Mesendoderm (in vitro differentiated cells): Measurements from ENCODE around the gene KIDINS220.

Source experiments
- DNase-seq: peaks from one replicate; pipeline ENCODE4 v3.0.0; 2013
- H2AK5ac ChIP-seq: 2 replicates; pipeline ENCODE4 v1.6.1; 2013; ENCODE audit warnings: low read length, inconsistent platforms
- H2BK120ac ChIP-seq: 2 replicates; pipeline ENCODE4 v1.6.1; 2013; ENCODE audit warnings: low read depth, mild to moderate bottlenecking, low read length, moderate library complexity, mixed read lengths
- H2BK15ac ChIP-seq: replicated peaks from 2 replicates; pipeline ENCODE4 v1.6.1; 2013; ENCODE audit warnings: low read depth, mild to moderate bottlenecking, moderate library complexity
- H2BK5ac ChIP-seq: 2 replicates; pipeline ENCODE4 v1.6.1; 2013; ENCODE audit warnings: low read length, inconsistent platforms
- H3K18ac ChIP-seq: 2 replicates; pipeline ENCODE4 v1.6.1; 2013; ENCODE audit warnings: mild to moderate bottlenecking, low read length, mixed read lengths
- H3K23ac ChIP-seq: one replicate; pipeline ENCODE4 v1.6.1; 2013; ENCODE audit warnings: low read length
- H3K27ac ChIP-seq: 2 replicates; pipeline ENCODE4 v1.5.1; 2013; ENCODE audit warnings: low read depth, mild to moderate bottlenecking, inconsistent platforms, low read length, moderate library complexity
- H3K27me3 ChIP-seq: 2 replicates; pipeline ENCODE4 v1.6.1; 2013; ENCODE audit warnings: low read length, control low read depth, mild to moderate bottlenecking, inconsistent platforms; ENCODE audit not compliant: insufficient read depth, poor library complexity
- H3K36me3 ChIP-seq: 2 replicates; pipeline ENCODE4 v1.6.1; 2013; ENCODE audit warnings: low read length, inconsistent platforms; ENCODE audit not compliant: control insufficient read depth, insufficient read depth
- H3K4ac ChIP-seq: one replicate; pipeline ENCODE4 v1.6.1; 2013; ENCODE audit warnings: low read depth, mild to moderate bottlenecking, low read length, moderate library complexity
- H3K4me1 ChIP-seq: 2 replicates; pipeline ENCODE4 v1.6.1; 2013; ENCODE audit warnings: low read depth, low read length, inconsistent platforms; ENCODE audit not compliant: control insufficient read depth
- H3K4me2 ChIP-seq: 2 replicates; pipeline ENCODE4 v1.6.1; 2013; ENCODE audit warnings: low read length
- H3K4me3 ChIP-seq: 2 replicates; pipeline ENCODE4 v1.5.1; 2013; ENCODE audit warnings: mild to moderate bottlenecking, low read length
- H3K56ac ChIP-seq: one replicate; pipeline ENCODE4 v1.6.1; 2013; ENCODE audit warnings: low read length
- H3K79me1 ChIP-seq: 2 replicates; pipeline ENCODE4 v1.6.1; 2013; ENCODE audit warnings: low read length, inconsistent platforms
- H3K79me2 ChIP-seq: 2 replicates; pipeline ENCODE4 v1.6.1; 2013; ENCODE audit warnings: mild to moderate bottlenecking, low read length; ENCODE audit not compliant: control insufficient read depth, insufficient read depth
- H3K9ac ChIP-seq: 2 replicates; pipeline ENCODE4 v1.6.1; 2013; ENCODE audit warnings: low read length, inconsistent platforms
- H4K5ac ChIP-seq: one replicate; pipeline ENCODE4 v1.6.1; 2013; ENCODE audit warnings: low read length
- H4K8ac ChIP-seq: one replicate; pipeline ENCODE4 v1.6.1; 2013; ENCODE audit warnings: low read depth, mild to moderate bottlenecking, control low read depth, low read length, moderate library complexity
- WGBS: extraction: QIAGEN DNeasy Blood & Tissue Kit; methylation state at CpG from one replicate; pipeline ENCODE4 v1.1.7; 2013; ENCODE audit warnings: low lambda C conversion rate, missing lambda C conversion rate; ENCODE audit not compliant: insufficient coverage; ENCODE audit errors: extremely low coverage; 5-methylcytosine and 5-hydroxymethylcytosine counted together

The KIDINS220 gene

DNA sequence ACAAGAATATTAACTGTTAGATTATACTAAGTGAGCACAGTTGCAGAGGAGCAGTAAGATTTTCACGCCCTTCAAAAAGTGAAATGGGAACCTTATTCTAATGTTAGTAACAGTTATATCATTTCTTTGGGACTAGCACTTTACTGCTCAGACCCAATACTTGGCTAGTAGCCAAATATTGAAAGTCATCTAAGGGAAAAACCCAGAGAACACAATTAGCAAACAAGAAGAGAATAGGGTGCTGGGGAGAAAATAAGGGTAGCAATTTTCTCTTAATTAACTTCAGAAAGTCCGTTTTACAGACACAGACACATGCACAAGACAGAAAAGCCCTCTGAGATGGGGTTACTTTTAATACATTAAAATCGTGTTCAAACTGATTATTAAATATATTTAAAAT, 83.8 kb downstream of the KIDINS220 start:
- Histone ChIP-seq H3K27ac (no peak overlapping the region), H3K4me3 (no peak overlapping the region), H4K8ac (no peak overlapping the region), H3K56ac (no peak overlapping the region), H2BK15ac (no peak overlapping the region), H3K9ac (no peak overlapping the region), H3K4me1 (no peaks in the 10 kb centered on the region), H3K79me2 (no peaks in the 10 kb centered on the region), H3K79me1 (no peaks in the 10 kb centered on the region), H3K4ac (no peak overlapping the region), H2BK120ac (no peak overlapping the region), H4K5ac (no peak overlapping the region), H2AK5ac (no peak overlapping the region), H3K18ac (no peak overlapping the region), H3K23ac (no peak overlapping the region), H3K36me3 (no peaks in the 10 kb centered on the region), H2BK5ac (no peak overlapping the region), H3K27me3 (no peaks in the 10 kb centered on the region), H3K4me2 (no peak overlapping the region)
- no peak for DNase-seq
- 100% methylated on average over 1 of the region's 3 CpGs for WGBS

GRCh38 chr2:8752385-8752784, 85.0 kb downstream of the KIDINS220 start:
- H4K5ac ChIP-seq: no peak overlapping the region
- H2BK15ac ChIP-seq: no peak overlapping the region
- H3K23ac ChIP-seq: no peak overlapping the region
- WGBS: no CpG with 5 or more reads among the region's 4 CpGs
- no peak overlapping the region for H2BK5ac ChIP-seq
- no peak overlapping the region for H3K56ac ChIP-seq
- no peak overlapping the region for H3K27ac ChIP-seq
- H3K27me3 ChIP-seq: no peaks in the 10 kb centered on the region
- no peak overlapping the region for H3K4me2 ChIP-seq
- H3K4me1 ChIP-seq: no peaks in the 10 kb centered on the region
- DNase-seq: no peak
- H3K4me3 ChIP-seq: no peak overlapping the region
- no peak overlapping the region for H3K18ac ChIP-seq
- H3K36me3 ChIP-seq: no peaks in the 10 kb centered on the region
- no peaks in the 10 kb centered on the region for H3K79me2 ChIP-seq
- no peak overlapping the region for H3K4ac ChIP-seq
- H3K9ac ChIP-seq: no peak overlapping the region
- no peak overlapping the region for H2AK5ac ChIP-seq
- no peak overlapping the region for H2BK120ac ChIP-seq
- H3K79me1 ChIP-seq: no peaks in the 10 kb centered on the region
- H4K8ac ChIP-seq: no peak overlapping the region

DNA sequence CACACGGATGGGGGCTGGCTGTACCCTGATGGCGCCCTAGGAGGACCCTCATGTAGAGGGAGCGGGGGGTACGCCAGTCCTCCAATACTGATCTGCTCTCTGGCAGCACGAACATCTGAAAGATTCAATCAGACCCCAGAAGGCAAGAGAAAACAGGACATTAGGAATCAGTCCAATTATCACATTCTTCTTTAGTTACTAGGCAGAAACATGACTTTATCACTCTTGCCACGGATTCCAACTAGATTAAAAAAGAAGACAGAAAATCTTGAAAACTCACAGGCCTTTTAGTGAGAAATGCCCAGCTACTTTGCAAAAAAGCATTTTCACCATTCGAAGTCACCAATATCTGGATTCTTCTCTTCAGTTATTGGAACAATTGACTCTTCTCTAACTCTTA, 87.2 kb downstream of the KIDINS220 start:
- no peak overlapping the region for H3K4me3 ChIP-seq
- no peaks in the 10 kb centered on the region for H3K79me1 ChIP-seq
- no peak overlapping the region for H4K8ac ChIP-seq
- no CpG with 5 or more reads among the region's 7 CpGs for WGBS
- H2AK5ac ChIP-seq: no peak overlapping the region
- H3K36me3 ChIP-seq: no peaks in the 10 kb centered on the region
- no peak overlapping the region for H3K27ac ChIP-seq
- H3K27me3 ChIP-seq: no peaks in the 10 kb centered on the region
- no peak for DNase-seq
- H3K4me2 ChIP-seq: no peak overlapping the region
- no peaks in the 10 kb centered on the region for H3K79me2 ChIP-seq
- H4K5ac ChIP-seq: no peak overlapping the region
- H2BK15ac ChIP-seq: no peak overlapping the region
- H3K9ac ChIP-seq: no peak overlapping the region
- H2BK120ac ChIP-seq: no peak overlapping the region
- H3K4ac ChIP-seq: no peak overlapping the region
- no peak overlapping the region for H2BK5ac ChIP-seq
- H3K56ac ChIP-seq: no peak overlapping the region
- H3K4me1 ChIP-seq: no peaks in the 10 kb centered on the region
- H3K23ac ChIP-seq: no peak overlapping the region
- no peak overlapping the region for H3K18ac ChIP-seq

- Histone ChIP-seq H2BK15ac (no peak overlapping the region), H3K4me2 (no peak overlapping the region), H3K27ac (no peak overlapping the region), H3K4ac (no peak overlapping the region), H3K4me1 (no peaks in the 10 kb centered on the region), H3K56ac (no peak overlapping the region), H3K9ac (no peak overlapping the region), H4K5ac (no peak overlapping the region), H3K4me3 (no peak overlapping the region), H2AK5ac (no peak overlapping the region), H3K79me2 (no peaks in the 10 kb centered on the region), H3K27me3 (no peaks in the 10 kb centered on the region), H2BK120ac (no peak overlapping the region), H2BK5ac (no peak overlapping the region), H3K36me3 (no peaks in the 10 kb centered on the region), H3K18ac (no peak overlapping the region), H3K79me1 (no peaks in the 10 kb centered on the region), H3K23ac (no peak overlapping the region), H4K8ac (no peak overlapping the region)
- WGBS: no CpG with 5 or more reads among the region's 6 CpGs
- no peak for DNase-seq
These were observed 94.2 kb downstream of the KIDINS220 start for GRCh38 chr2:8743261-8743660.

GRCh38 chr2:8740136-8740535, 97.3 kb downstream of the KIDINS220 start:
- WGBS: no CpG with 5 or more reads among the region's 4 CpGs

GRCh38 chr2:8737571-8738175, 99.7 kb downstream of the KIDINS220 start:
- H3K27me3 ChIP-seq: no peaks in the 10 kb centered on the region
- H3K79me2 ChIP-seq: no peaks in the 10 kb centered on the region
- DNase-seq: no peak
- no peak overlapping the region for H2BK5ac ChIP-seq
- H3K27ac ChIP-seq: no peak overlapping the region
- H3K4me2 ChIP-seq: no peak overlapping the region
- no peak overlapping the region for H3K4ac ChIP-seq
- no peak overlapping the region for H3K56ac ChIP-seq
- no peaks in the 10 kb centered on the region for H3K79me1 ChIP-seq
- H3K4me3 ChIP-seq: no peak overlapping the region
- H4K8ac ChIP-seq: no peak overlapping the region
- no peak overlapping the region for H2AK5ac ChIP-seq
- H2BK120ac ChIP-seq: no peak overlapping the region
- H3K9ac ChIP-seq: no peak overlapping the region
- H4K5ac ChIP-seq: no peak overlapping the region
- no peak overlapping the region for H3K18ac ChIP-seq
- no peaks in the 10 kb centered on the region for H3K4me1 ChIP-seq
- WGBS: no CpG with 5 or more reads among the region's 2 CpGs
- H3K36me3 ChIP-seq: no peaks in the 10 kb centered on the region
- H3K23ac ChIP-seq: no peak overlapping the region
- H2BK15ac ChIP-seq: no peak overlapping the region

More at GRCh38 chr2:8740136-8740535, 97.3 kb downstream of the KIDINS220 start:
- no peaks in the 10 kb centered on the region for H3K79me2 ChIP-seq
- no peak overlapping the region for H3K4me2 ChIP-seq
- no peak for DNase-seq
- H2AK5ac ChIP-seq: no peak overlapping the region
- H3K56ac ChIP-seq: no peak overlapping the region
- no peak overlapping the region for H2BK5ac ChIP-seq
- H3K4me1 ChIP-seq: no peaks in the 10 kb centered on the region
- no peak overlapping the region for H3K18ac ChIP-seq
- no peak overlapping the region for H4K5ac ChIP-seq
- H3K36me3 ChIP-seq: no peaks in the 10 kb centered on the region
- H2BK120ac ChIP-seq: no peak overlapping the region
- no peaks in the 10 kb centered on the region for H3K27me3 ChIP-seq
- H3K23ac ChIP-seq: no peak overlapping the region
- H3K27ac ChIP-seq: no peak overlapping the region
- no peak overlapping the region for H3K4ac ChIP-seq
- no peak overlapping the region for H3K4me3 ChIP-seq
- H3K79me1 ChIP-seq: no peaks in the 10 kb centered on the region
- H2BK15ac ChIP-seq: no peak overlapping the region
- H4K8ac ChIP-seq: no peak overlapping the region
- H3K9ac ChIP-seq: no peak overlapping the region
